Activated naive CD8-positive, alpha-beta T cell (primary cell): ENCODE measurements around the gene TUBA1B.
"Not testable (repeated sequence)": the region's sequence is repeated elsewhere in the genome, so short reads cannot be mapped to it uniquely, and the experiment has no call there.

ENCODE experiments used
- H3K27ac Mint-ChIP-seq: one replicate; pipeline ENCODE4 v1.8.0; 2021; ENCODE audit warnings: mixed read lengths
- H3K27me3 Mint-ChIP-seq: one replicate; pipeline ENCODE4 v1.8.0; 2021; ENCODE audit warnings: mixed read lengths
- H3K36me3 Mint-ChIP-seq: one replicate; pipeline ENCODE4 v1.8.0; 2021; ENCODE audit warnings: mixed read lengths
- H3K4me1 Mint-ChIP-seq: one replicate; pipeline ENCODE4 v1.8.0; 2021; ENCODE audit warnings: low read depth, mixed read lengths
- H3K4me3 Mint-ChIP-seq: one replicate; pipeline ENCODE4 v1.8.0; 2021; ENCODE audit warnings: mild to moderate bottlenecking, mixed read lengths
- H3K9me3 Mint-ChIP-seq: one replicate; pipeline ENCODE4 v1.8.0; 2021; ENCODE audit warnings: low read depth, mixed read lengths

TUBA1B gene

DNA sequence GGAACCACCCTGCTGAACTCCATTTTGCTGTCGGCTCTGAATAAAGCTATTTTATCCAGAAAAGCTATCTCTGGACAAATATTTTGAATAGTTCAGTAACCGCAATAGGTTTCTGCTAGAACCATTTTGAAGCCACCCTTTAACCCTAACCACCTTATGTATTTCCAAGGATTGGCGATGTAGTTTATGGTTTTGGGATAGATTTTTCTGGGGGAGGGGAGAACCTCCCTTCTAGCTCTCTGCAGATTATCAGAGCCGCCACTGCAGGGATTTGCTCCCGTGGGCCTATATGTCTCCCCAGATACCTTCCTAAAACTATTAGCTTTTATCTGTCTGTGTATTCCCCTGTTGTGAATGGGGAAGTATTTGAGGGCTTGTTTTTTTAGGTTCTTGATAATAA, 1.8 kb upstream of the TUBA1B start:
- H3K4me1 Mint-ChIP-seq: peaks cover 38% of the 10 kb centered on the region
- H3K9me3 Mint-ChIP-seq: no peaks in the 10 kb centered on the region
- peaks cover 12% of the 10 kb centered on the region for H3K36me3 Mint-ChIP-seq
- no peaks in the 10 kb centered on the region for H3K27me3 Mint-ChIP-seq
- H3K4me3 Mint-ChIP-seq: no peak overlapping the region
- H3K27ac Mint-ChIP-seq: no peak overlapping the region

DNA sequence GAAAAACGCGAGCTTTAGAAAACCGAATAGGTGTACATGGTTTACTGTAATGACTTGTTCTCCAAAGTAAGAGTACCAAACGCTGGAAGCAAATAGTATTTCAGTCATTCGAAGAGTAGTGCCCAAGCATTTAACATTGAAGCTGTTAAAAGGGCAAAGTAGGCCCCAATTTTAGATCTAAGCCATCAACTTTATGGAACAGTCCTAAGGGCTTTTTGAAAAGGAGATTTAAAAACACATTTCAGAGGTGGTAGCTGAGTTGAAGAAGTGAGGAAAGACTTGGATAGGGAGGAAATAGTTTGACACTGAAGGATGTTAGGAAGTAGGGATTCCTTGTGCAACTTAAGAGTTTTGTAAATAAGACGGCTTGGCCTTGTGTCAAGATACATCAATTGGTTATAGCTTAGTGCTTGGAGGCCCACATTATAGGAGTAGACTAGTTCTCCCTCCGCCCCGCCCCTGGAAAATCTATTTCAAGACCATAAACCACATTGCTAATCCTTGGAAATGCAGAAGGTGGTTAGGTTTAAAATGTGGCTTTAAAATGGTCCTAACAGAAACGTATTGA, 783 bp upstream of the TUBA1B start:
- H3K4me3 Mint-ChIP-seq: peak overlapping the region; percentile 90
- H3K9me3 Mint-ChIP-seq: no peaks in the 10 kb centered on the region
- peaks cover 47% of the 10 kb centered on the region for H3K4me1 Mint-ChIP-seq
- H3K27ac Mint-ChIP-seq: peak overlapping the region; percentile 95
- peaks cover 14% of the 10 kb centered on the region for H3K36me3 Mint-ChIP-seq
- no peaks in the 10 kb centered on the region for H3K27me3 Mint-ChIP-seq

DNA sequence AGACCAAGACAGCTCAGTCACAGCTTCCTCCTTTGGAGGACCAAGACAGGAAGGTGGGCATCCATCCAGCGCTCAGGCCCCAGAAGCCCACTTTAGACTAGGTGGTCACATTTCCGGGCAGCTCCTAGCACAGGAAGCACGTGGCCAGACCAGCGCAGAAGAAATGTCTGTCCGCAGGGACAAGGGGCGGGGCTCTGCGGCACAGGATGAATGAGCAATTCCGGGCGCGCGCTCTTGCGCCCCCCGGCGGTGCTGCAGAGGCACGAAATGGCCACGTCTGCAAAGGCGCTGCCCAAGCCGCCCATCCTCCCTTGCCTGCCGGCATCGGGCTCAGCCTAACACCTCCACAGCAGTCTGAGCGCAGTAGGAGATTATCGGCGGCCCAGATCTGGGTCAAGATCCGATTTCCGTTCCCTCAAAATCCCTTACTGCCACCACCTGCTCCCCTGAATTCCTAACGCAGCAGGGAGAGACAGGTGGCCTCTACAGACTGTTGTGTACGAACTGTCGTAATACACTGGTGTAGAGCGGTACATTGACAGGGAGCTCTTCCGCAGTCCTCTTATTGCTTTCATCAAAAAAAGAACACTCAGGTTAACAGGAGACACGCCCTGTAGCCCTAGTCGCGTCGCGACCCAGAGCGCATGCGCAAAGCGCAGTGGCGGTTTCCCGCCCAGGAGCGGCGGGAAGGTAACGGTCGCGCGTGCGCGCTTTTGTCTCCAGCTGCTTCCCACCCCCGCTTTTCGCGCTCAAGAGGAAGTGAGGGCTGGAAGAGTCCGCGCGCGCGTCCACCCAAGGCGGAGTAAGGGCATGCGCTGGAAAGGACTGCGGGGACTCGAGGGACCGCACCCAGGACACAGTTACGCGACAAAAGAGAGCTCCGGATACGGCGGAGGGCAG, 794 bp downstream of the TUBA1B start:
- H3K4me3 Mint-ChIP-seq: peak overlapping the region; percentile 95
- peak overlapping the region; percentile 96 for H3K27ac Mint-ChIP-seq
- peaks cover 17% of the 10 kb centered on the region for H3K36me3 Mint-ChIP-seq
- H3K9me3 Mint-ChIP-seq: no peaks in the 10 kb centered on the region
- H3K4me1 Mint-ChIP-seq: peaks cover 47% of the 10 kb centered on the region
- H3K27me3 Mint-ChIP-seq: no peaks in the 10 kb centered on the region

DNA sequence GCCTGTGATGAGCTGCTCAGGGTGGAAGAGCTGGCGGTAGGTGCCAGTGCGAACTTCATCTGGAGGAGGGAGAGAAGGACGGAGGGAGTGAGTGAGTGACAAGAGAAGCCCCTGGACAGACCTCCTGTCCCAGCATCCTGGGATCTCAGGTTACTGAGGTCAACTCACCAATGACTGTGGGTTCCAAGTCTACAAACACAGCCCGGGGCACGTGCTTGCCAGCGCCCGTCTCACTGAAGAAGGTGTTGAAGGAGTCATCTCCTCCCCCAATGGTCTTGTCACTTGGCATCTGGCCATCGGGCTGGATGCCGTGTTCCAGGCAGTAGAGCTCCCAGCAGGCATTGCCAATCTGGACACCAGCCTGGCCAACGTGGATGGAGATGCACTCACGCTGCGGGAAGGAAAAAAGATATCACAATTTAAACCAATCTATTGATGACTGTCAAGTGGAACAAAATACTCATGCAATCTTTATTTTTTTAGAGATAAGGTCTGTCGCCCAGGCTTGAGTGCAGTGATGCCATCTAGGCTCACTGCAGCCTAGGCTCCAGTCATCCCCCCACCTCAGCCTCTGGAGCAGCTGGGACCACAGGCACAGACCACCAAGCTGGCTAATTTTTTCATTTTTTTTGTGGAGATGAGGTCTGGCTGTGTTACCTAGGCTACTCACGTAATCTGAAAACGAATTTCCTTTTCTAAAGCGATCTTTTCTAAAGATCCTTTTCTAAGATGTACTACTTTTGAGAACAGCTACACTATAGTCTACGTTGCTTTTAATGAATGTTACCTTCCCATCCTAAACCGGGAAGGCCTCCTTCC, 1.7 kb downstream of the TUBA1B start:
- Mint-ChIP-seq H3K4me1 (peaks cover 47% of the 10 kb centered on the region), H3K27ac (peak overlapping the region; percentile 96), H3K9me3 (no peaks in the 10 kb centered on the region), H3K27me3 (no peaks in the 10 kb centered on the region), H3K4me3 (peak overlapping the region; percentile 95), H3K36me3 (peaks cover 17% of the 10 kb centered on the region)

DNA sequence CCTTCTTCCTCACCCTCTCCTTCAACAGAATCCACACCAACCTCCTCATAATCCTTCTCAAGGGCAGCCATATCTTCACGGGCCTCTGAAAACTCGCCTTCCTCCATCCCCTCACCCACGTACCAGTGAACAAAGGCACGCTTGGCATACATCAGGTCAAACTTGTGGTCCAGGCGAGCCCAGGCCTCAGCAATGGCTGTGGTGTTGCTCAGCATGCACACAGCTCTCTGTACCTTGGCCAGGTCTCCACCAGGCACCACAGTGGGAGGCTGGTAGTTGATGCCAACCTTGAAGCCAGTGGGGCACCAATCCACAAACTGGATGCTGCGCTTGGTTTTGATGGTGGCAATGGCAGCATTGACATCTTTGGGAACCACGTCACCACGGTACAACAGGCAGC, 3.2 kb downstream of the TUBA1B start:
- H3K4me1 Mint-ChIP-seq: peaks cover 40% of the 10 kb centered on the region
- H3K27ac Mint-ChIP-seq: peak overlapping the region; percentile 96
- H3K36me3 Mint-ChIP-seq: peaks cover 17% of the 10 kb centered on the region
- peak overlapping the region; percentile 51 for H3K4me3 Mint-ChIP-seq
- H3K9me3 Mint-ChIP-seq, H3K27me3 Mint-ChIP-seq: not testable (repeated sequence)

DNA sequence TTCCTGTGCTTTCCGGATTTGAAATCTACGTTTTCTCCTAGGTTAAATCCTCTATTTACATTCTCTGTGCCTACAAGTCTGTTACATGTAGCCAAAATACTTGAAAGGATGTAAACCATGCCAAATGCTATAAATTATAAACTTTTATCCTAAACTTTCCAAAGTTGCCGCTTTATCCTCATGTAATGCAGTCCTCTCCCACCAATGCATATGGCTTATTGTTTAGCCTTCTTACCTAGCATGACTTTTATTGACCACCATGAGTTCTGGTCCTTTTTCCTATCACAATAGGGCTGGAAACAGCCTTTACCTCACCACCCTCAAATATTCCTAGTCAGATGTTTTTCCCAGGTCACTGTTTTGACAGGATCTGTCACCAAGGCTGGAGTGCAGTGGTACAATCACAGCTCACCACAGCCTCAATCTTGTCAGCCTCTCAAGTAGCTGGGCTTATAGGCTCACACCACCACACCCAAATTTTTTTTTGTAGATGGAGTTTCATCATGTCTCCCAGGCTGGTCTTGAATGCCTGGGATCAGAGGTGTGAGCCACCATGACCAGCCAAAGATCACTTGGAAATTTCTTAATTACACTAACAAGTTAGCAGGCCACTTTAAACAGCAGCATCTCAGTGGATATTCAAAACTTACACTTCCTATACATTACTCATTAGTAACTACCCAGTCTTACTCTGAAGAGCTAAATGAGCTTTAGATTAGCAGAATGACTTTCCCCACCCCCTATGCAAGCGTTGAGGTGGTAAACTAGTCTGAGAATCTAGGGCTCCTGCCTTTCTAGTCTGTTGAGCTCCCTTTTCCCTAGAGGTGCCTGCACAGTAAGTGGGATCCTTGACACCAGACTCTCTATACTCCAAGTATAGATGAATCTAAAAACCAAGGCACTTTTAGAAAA, 4.1 kb downstream of the TUBA1B start:
- H3K4me3 Mint-ChIP-seq: peak overlapping the region; percentile 51
- peaks cover 32% of the 10 kb centered on the region for H3K4me1 Mint-ChIP-seq
- no peaks in the 10 kb centered on the region for H3K27me3 Mint-ChIP-seq
- H3K36me3 Mint-ChIP-seq: peaks cover 17% of the 10 kb centered on the region
- no peaks in the 10 kb centered on the region for H3K9me3 Mint-ChIP-seq
- H3K27ac Mint-ChIP-seq: peak overlapping the region; percentile 96

DNA sequence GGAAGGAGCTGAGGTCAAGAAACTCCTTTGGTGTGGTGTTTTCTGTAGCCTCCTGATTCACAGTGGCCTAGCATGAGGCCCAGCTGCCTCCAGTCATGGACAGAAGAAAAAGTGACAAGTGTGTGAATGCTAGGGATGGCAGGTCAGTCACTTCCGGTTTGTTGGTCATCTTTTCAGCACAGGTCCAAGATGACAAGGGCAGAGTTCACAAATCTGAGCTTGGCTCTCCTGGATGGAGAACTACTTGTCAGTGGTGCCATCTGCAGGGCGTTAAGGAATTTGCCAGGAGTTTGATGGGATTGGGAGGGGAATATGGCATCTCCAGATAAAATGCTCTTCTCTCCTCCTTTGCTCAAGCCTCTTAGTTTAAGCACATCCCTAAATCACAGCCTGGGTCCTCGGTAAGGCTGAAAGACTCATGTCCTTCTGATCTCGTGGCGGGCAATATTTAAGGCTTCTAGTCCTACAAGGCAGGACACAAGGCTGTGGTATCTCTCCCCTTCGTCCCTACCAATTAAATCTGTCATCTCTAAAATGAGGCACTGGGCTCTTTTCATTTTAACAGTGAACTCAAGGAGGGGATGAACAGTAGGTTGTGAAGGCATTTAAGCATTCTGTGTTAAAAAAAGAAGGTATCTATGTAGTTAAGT, 10.0 kb downstream of the TUBA1B start:
- Mint-ChIP-seq H3K27me3 (no peaks in the 10 kb centered on the region), H3K4me3 (no peak overlapping the region), H3K4me1 (no peaks in the 10 kb centered on the region)

DNA sequence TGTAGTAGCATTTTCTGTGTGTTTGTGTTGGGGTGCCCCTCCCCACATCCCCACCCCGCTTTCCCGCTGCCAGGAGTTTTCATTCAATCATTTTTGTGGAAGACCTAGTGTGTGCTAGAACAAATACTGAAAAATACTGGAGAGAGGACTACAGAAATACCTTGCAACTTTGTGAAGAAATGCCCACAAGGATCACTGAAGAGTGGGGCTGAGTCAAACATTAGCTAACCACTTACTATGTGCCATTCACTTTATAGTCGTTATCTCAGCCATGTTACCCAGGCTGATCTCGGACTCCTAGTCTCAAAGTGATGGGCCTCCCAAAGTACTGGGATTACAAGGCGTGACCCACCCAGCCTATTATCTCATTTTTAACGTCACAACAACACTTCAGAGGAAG, 20.0 kb downstream of the TUBA1B start:
- Mint-ChIP-seq H3K27ac (peak overlapping the region; percentile 94), H3K36me3 (no peaks in the 10 kb centered on the region), H3K9me3 (no peaks in the 10 kb centered on the region), H3K4me3 (peak overlapping the region; percentile 96), H3K4me1 (peaks cover 36% of the 10 kb centered on the region), H3K27me3 (no peaks in the 10 kb centered on the region)

More for the DNA sequence above, 10.0 kb downstream of the TUBA1B start:
- H3K9me3 Mint-ChIP-seq: no peaks in the 10 kb centered on the region
- H3K36me3 Mint-ChIP-seq: no peaks in the 10 kb centered on the region
- H3K27ac Mint-ChIP-seq: no peak overlapping the region

DNA sequence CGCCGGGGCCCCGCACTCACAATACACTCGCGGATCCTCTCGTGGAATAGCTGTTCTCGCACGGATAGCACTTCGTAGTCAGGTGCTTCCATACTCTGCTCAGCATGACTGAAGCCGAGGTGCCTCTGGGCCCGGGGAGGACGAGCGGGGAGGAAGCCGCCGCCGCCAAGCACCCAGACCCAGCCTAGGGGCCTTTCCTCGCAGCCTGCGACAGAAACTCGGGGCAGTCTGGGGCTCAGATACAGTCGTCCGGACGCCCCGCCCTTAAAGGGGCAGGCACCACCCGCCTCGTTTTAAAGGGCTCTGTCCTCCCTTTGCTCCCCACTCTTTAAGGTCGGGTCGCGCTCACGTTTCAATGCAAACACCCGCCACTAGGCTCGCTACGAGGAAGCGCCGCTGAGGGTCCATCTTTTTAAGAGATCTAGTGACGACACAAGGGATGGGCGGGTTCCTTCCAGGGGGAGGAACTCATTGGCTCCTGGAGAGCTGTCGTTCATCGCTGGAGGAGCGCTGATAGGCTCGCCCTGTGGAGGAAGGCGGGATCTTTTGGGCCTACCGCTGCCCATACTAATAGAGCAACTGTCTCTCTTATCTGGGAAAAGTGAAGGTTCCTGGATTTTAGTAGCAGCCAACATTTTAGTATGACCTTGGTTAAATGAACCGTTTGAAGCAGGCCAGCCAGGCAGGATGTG, 20.6 kb downstream of the TUBA1B start, which contains the start of gene LMBR1L:
Gene LMBR1L (minus strand): TSS at position 384 of the 692 bp plus-strand sequence. CDS start 292 bp downstream, at position 92.
- peak within 1 kb of the TSS; percentile 94 for H3K27ac Mint-ChIP-seq
- H3K4me1 Mint-ChIP-seq: peaks cover 36% of the 10 kb centered on the region
- peak within 1 kb of the TSS; percentile 96 for H3K4me3 Mint-ChIP-seq
- H3K9me3 Mint-ChIP-seq: no peaks in the 10 kb centered on the region
- H3K36me3 Mint-ChIP-seq: no peaks in the 10 kb centered on the region
- no peaks in the 10 kb centered on the region for H3K27me3 Mint-ChIP-seq

DNA sequence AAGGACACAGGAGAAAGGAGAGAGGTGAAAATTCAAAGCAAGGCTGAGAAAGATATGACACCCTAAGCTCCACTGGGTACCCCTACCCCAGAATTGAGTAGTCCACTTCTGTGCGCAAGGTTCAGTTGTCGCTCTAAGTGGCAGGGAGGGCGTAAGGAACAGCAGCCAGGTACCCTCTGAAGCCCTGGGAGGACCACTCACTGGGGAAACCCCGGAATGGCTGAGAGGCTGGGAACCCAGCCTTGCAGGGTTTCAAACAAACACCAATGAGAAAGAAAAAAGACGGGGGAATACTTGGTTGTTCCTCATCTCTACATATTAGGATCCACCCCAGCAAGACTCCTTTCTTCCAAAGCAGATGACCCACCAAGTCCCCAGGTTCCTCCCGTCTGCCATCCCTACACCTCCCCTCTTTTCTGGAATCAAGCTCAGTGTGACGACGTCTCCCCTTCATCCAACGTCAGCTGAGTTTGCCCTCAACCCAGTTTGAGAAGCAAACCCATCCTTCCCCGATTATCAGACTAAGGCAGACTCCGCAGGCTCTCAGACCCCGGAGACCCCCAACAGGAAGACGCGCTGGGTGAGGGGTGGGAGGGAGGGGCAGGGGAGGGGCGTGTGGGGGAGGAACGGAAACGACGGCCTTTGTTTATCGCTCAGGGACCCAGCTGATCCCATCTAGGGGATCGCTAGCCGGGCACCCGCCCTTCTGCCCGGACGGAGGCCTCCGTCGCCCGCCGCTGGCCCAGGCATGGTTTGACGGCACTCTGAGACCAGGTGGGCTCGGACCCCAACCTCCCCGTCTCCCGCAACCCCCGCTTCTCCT, 21.3 kb downstream of the TUBA1B start:
- Mint-ChIP-seq H3K4me3 (peak overlapping the region; percentile 96), H3K36me3 (no peaks in the 10 kb centered on the region), H3K27ac (peak overlapping the region; percentile 94), H3K9me3 (no peaks in the 10 kb centered on the region), H3K27me3 (no peaks in the 10 kb centered on the region), H3K4me1 (peaks cover 36% of the 10 kb centered on the region)

DNA sequence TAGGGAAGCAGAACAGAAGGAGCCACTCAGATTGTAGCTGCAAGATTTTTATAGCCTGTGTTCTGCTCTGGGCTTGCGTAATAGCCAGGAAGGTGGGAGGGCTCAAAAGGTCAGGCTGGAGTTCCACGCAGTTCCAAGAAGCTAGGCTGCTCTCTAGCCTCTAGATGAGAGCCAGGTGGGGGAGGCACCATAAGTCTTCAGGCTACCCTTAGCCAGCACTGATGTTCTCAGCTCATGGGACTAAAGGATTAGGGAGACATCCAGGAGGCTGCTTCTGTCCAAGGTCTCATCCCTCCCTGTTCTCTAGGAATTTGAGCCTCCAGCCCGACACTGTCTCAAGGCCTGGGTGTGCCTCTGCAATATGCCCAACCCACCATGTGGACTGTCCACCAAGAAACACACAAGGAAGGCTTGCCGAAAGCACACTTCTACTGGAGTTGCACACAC, 22.2 kb downstream of the TUBA1B start:
- Mint-ChIP-seq H3K9me3 (no peaks in the 10 kb centered on the region), H3K27me3 (no peaks in the 10 kb centered on the region)

DNA sequence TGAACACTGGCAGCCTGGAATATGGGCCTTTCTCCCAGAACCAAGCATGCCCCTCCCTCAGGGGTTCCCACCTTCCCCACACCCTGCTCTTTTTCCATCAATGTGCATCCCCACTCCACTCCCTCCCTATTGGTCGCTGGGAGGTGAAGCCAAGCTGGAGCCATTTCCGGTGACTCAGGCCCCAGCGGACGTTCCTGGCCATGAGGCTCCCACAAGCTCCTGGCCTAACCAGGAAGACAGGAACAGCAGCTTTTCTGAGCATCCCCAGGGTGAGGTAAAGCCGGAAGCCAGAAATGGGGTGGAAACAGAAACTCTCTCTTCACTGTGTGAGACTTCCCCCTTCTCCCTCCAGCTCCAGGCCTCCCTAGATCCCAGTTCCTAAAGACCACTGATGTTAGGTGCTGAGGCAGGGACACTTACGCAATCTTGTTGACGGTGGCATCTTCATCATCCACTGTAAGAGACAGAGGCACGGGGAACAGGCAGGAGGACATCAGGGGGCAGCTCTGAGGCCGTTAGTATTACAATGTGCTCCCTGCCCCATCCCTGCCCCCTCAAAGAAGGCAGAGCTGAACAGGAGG, 25.6 kb downstream of the TUBA1B start:
- Mint-ChIP-seq H3K27me3 (no peaks in the 10 kb centered on the region), H3K36me3 (peaks cover 2% of the 10 kb centered on the region), H3K27ac (no peak overlapping the region), H3K9me3 (no peaks in the 10 kb centered on the region), H3K4me3 (no peak overlapping the region), H3K4me1 (peaks cover 28% of the 10 kb centered on the region)

More for the DNA sequence above, 22.2 kb downstream of the TUBA1B start:
- H3K4me3 Mint-ChIP-seq: peak overlapping the region; percentile 96
- H3K36me3 Mint-ChIP-seq: peaks cover 2% of the 10 kb centered on the region
- peaks cover 36% of the 10 kb centered on the region for H3K4me1 Mint-ChIP-seq
- H3K27ac Mint-ChIP-seq: peak overlapping the region; percentile 89
